ENCODE results near the gene KLHL29.

Gene KLHL29

GRCh38 chr2:23476786-23477185 lies 91.8 kb downstream of the KLHL29 start:
- DNase-seq (ENCODE audit: low read depth in 3 of 3) = no peak

- no peak for DNase-seq (ENCODE audit: low read depth in 3 of 3)
Measured at GRCh38 chr2:23477392-23477791, 92.4 kb downstream of the KLHL29 start.

- DNase-seq (ENCODE audit: low read depth in 3 of 3) = no peak
Measured at GRCh38 chr2:23478087-23478932, 93.3 kb downstream of the KLHL29 start.

- no peak for DNase-seq (ENCODE audit: low read depth in 3 of 3)
Measured at GRCh38 chr2:23478933-23479683, 94.1 kb downstream of the KLHL29 start.

- no peak for DNase-seq (ENCODE audit: low read depth in 3 of 3)
Measured at GRCh38 chr2:23480957-23481797, 96.2 kb downstream of the KLHL29 start.

GRCh38 chr2:23482188-23482587 lies 97.2 kb downstream of the KLHL29 start:
- DNase-seq (ENCODE audit: low read depth in 3 of 3) = no peak

GRCh38 chr2:23482607-23483006 lies 97.6 kb downstream of the KLHL29 start:
- DNase-seq (ENCODE audit: low read depth in 3 of 3) = no peak

- DNase-seq (ENCODE audit: low read depth in 3 of 3) = no peak
Measured at GRCh38 chr2:23483791-23484190, 98.8 kb downstream of the KLHL29 start.

GRCh38 chr2:23484275-23484674 lies 99.3 kb downstream of the KLHL29 start:
- no peak for DNase-seq (ENCODE audit: low read depth in 3 of 3)

- no peak for DNase-seq (ENCODE audit: low read depth in 3 of 3)
Measured at GRCh38 chr2:23484767-23485166, 99.8 kb downstream of the KLHL29 start.

- no peak for DNase-seq (ENCODE audit: low read depth in 3 of 3)
Measured at GRCh38 chr2:23485261-23485660, 100.3 kb downstream of the KLHL29 start.

GRCh38 chr2:23485841-23486683 lies 101.1 kb downstream of the KLHL29 start:
- no peak for DNase-seq (ENCODE audit: low read depth in 3 of 3)

GRCh38 chr2:23486684-23487075 lies 101.7 kb downstream of the KLHL29 start:
- DNase-seq (ENCODE audit: low read depth in 3 of 3) = no peak

GRCh38 chr2:23487735-23488492 lies 102.9 kb downstream of the KLHL29 start:
- DNase-seq (ENCODE audit: low read depth in 3 of 3) = no peak

- no peak for DNase-seq (ENCODE audit: low read depth in 3 of 3)
Measured at GRCh38 chr2:23488584-23488983, 103.6 kb downstream of the KLHL29 start.

- DNase-seq (ENCODE audit: low read depth in 3 of 3) = no peak
Measured at GRCh38 chr2:23489471-23490322, 104.7 kb downstream of the KLHL29 start.

GRCh38 chr2:23491591-23492336 lies 106.8 kb downstream of the KLHL29 start:
- DNase-seq (ENCODE audit: low read depth in 3 of 3) = no peak

GRCh38 chr2:23492337-23492675 lies 107.3 kb downstream of the KLHL29 start:
- no peak for DNase-seq (ENCODE audit: low read depth in 3 of 3)

GRCh38 chr2:23492921-23493320 lies 107.9 kb downstream of the KLHL29 start:
- DNase-seq (ENCODE audit: low read depth in 3 of 3) = no peak
